ENCODE results near the gene MRFAP1L1.

- TF ChIP-seq CTCF (IDR thresholded peaks at IDR 0.05) (no peak), POLR2A (IDR thresholded peaks at IDR 0.05) (no peak)
Observed at GRCh38 chr4:6672131-6672530, 37.5 kb downstream of the MRFAP1L1 start.

All from heart left ventricle (tissue), 13 donors.